GM12865 (cell line): ENCODE measurements around the gene C1orf94.

ENCODE experiments used
- DNase-seq: peaks from one replicate; pipeline ENCODE4 v3.0.0; 2010; ENCODE audit warnings: low read depth
- H3K4me3 ChIP-seq: 2 replicates; pipeline ENCODE4 v1.5.1; 2011; ENCODE audit warnings: mild to moderate bottlenecking, low read depth, low read length, control low read depth
- CTCF ChIP-seq: IDR thresholded peaks from 2 replicates; pipeline ENCODE4 v1.5.1; 2011; ENCODE audit warnings: low read length, control low read depth, low read depth, inconsistent platforms; ENCODE audit not compliant: insufficient read depth; ENCODE audit errors: missing control alignments

The C1orf94 gene

DNA sequence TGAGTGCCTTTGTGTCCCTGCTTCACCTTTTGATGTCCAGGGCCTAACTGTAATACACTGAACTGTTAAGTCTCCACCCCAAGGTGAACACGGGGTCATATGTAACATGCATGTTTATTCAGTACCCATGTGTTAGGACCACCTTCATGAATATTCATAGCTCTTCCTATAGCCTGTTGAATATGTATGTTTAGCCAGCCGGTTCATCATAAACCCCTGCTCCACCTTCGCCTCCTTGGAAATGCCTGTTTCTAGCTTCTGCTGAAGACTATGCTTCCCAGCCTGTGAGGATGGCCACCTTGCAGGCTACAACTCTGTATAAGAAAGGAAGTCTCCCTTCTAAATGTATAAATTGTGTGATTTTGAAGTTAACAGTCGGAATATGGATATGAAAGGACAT lies 69.3 kb downstream of the C1orf94 start:
- DNase-seq: no peak
- no peak for TF ChIP-seq CTCF
- H3K4me3 ChIP-seq: no peak overlapping the region

DNA sequence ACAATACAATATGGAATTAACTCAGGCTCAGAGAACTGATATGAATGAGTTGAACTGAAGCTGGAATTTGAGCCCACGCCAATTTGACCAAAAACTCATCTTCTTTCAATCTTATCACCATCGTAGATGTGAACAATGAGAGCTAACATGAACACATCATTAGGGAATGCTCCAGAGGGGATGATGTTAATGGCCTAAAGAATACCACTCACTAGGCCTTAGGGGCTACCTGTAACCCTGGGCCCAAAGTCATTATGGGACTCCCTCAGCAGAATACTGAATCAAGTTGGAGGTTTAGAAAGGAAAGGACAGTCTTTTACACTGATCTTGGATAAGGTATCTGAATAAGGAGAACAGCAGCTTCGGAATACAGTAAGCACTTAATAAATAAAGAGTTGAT lies 73.6 kb downstream of the C1orf94 start:
- no peak for DNase-seq
- no peak overlapping the region for H3K4me3 ChIP-seq
- no peak for TF ChIP-seq CTCF

DNA sequence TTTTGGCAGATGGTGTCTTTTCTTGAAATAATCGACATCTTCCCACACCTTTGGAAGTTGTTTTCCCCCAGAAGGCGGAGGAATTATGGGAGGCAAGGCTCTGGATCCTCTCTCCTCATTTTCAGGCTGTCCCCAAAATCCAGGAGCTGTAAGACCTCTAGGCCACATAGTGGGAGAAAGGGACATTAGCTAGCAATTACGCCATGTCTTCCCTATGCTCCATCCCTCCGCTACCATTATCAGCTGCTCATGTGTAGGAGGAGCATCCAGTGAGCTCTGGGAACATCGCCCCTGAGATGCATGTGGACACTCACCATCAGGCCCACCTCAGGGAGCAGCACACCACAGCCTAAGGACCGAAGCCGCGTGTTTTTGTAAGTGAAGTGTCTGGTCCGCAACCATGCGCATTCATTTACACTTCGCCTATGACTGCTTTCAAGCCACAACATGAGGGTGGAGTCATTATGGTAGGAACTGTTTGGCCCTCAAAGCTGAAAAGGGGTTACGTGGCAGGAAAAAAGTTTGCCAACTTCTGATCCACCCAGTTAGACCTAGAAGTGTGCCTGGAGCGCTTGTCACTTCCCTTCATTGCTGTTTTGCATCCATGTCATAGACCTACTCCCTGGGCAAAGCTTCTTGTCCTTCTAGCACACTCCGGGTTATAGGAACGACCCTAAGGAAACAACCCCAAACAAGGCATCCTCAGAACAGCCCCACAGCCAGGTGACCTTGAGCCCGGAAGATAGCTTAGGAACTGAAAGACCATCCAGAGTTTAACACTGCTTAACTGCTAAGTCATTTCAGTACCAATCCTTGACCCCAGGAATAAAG lies 85.5 kb downstream of the C1orf94 start:
- DNase-seq: no peak
- TF ChIP-seq CTCF: no peak
- H3K4me3 ChIP-seq: no peak overlapping the region

GRCh38 chr1:34262921-34263320 lies 86.2 kb downstream of the C1orf94 start:
- no peak for TF ChIP-seq CTCF
- H3K4me3 ChIP-seq: no peak overlapping the region
- no peak for DNase-seq

- H3K4me3 ChIP-seq: no peak overlapping the region
- DNase-seq: no peak
- no peak for TF ChIP-seq CTCF
Measured at GRCh38 chr1:34263406-34263805, 86.7 kb downstream of the C1orf94 start.

GRCh38 chr1:34265396-34265795 lies 88.7 kb downstream of the C1orf94 start:
- no peak overlapping the region for H3K4me3 ChIP-seq
- no peak for TF ChIP-seq CTCF
- no peak for DNase-seq
